ENCODE measurements around the gene ADAM17.
A peak's percentile ranks its signal among the peaks of the same experiment; 100 is the strongest.
"Not testable (repeated sequence)": the region's sequence is repeated elsewhere in the genome, so short reads cannot be mapped to it uniquely, and the experiment has no call there.

ADAM17 gene

DNA sequence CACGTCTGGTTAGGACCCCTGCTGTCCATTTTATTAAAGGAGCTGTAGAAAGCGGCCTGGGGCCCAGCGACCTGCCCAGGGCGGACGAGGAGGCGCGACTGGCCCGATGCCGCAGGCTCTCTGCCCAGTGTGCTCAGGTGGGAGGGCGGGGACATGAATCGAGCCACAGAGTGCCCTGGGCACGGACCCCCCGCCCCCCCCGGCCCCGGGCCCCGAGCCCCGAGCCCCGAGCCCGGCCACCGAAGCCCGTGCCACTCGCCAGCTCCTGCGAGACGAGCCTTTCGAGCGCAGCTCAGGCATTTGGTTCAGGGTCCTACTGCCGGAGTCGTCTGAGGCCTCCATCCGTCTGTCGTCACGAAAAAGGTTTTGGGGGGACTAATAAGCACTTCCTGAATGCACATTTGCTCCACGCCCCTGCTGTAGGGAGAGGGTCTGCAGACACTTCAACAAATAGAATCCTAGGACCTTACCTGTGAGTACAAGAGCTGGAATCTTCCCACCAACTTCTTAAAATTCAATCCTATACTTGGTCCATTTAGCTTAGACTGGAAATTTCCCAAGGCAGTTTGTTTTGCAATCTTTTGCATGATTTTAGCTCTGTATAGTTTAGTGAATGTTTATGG lies 602 bp upstream of the ADAM17 start:
- H3K79me2 ChIP-seq (ENCODE audit: control insufficient read depth, low read length): peaks cover 65% of the 10 kb centered on the region
- H3K4me2 ChIP-seq (ENCODE audit: low read length): peak overlapping the region; percentile 96
- peaks cover 23% of the 10 kb centered on the region for H3F3A ChIP-seq (ENCODE audit: control insufficient read depth, insufficient read depth)
- H3K4me1 ChIP-seq (ENCODE audit: control insufficient read depth, low read length): peaks cover 42% of the 10 kb centered on the region
- peak overlapping the region; percentile 80 for H3K27ac ChIP-seq (ENCODE audit: low read depth, low read length)
- no peaks in the 10 kb centered on the region for H3K9me3 ChIP-seq (ENCODE audit: control insufficient read depth, insufficient read depth, low read length)
- H3K9me2 ChIP-seq (replicated peaks; ENCODE audit: control insufficient read depth, low read length): no peaks in the 10 kb centered on the region
- H4K20me1 ChIP-seq (ENCODE audit: control insufficient read depth, insufficient read depth, low read depth, low read length): no peaks in the 10 kb centered on the region
- peak overlapping the region; percentile 95 for H3K4me3 ChIP-seq (ENCODE audit: low read length)
- peaks cover 23% of the 10 kb centered on the region for H3K36me3 ChIP-seq (ENCODE audit: control insufficient read depth, low read length)
- no peaks in the 10 kb centered on the region for H3K27me3 ChIP-seq (ENCODE audit: control insufficient read depth, low read length)
- TF ChIP-seq EZH2phosphoT487 (IDR thresholded peaks at IDR 0.05; ENCODE audit: borderline replicate concordance, low read length) (no peak), CTCF (IDR thresholded peaks at IDR 0.05; ENCODE audit: low read depth, low read length, poor library complexity, severe bottlenecking) (no peak)

GRCh38 chr2:9554921-9555296 lies 721 bp downstream of the ADAM17 start:
- Histone ChIP-seq H3K27ac (ENCODE audit: low read depth, low read length) (peak overlapping the region; percentile 80), H3K79me2 (ENCODE audit: control insufficient read depth, low read length) (peaks cover 79% of the 10 kb centered on the region), H3K9me2 (replicated peaks; ENCODE audit: control insufficient read depth, low read length) (no peaks in the 10 kb centered on the region), H3K4me3 (ENCODE audit: low read length) (peak overlapping the region; percentile 95), H3K9me3 (ENCODE audit: control insufficient read depth, insufficient read depth, low read length) (no peaks in the 10 kb centered on the region), H3K36me3 (ENCODE audit: control insufficient read depth, low read length) (peaks cover 25% of the 10 kb centered on the region), H3K4me2 (ENCODE audit: low read length) (peak overlapping the region; percentile 96), H3F3A (ENCODE audit: control insufficient read depth, insufficient read depth) (peaks cover 36% of the 10 kb centered on the region), H4K20me1 (ENCODE audit: control insufficient read depth, insufficient read depth, low read depth, low read length) (no peaks in the 10 kb centered on the region), H3K4me1 (ENCODE audit: control insufficient read depth, low read length) (peaks cover 55% of the 10 kb centered on the region), H3K27me3 (ENCODE audit: control insufficient read depth, low read length) (no peaks in the 10 kb centered on the region)
- TF ChIP-seq EZH2phosphoT487 (IDR thresholded peaks at IDR 0.05; ENCODE audit: borderline replicate concordance, low read length): no peak
- no peak for TF ChIP-seq CTCF (IDR thresholded peaks at IDR 0.05; ENCODE audit: low read depth, low read length, poor library complexity, severe bottlenecking)

- no peak for TF ChIP-seq CTCF (IDR thresholded peaks at IDR 0.05; ENCODE audit: low read depth, low read length, poor library complexity, severe bottlenecking)
- TF ChIP-seq EZH2phosphoT487 (IDR thresholded peaks at IDR 0.05; ENCODE audit: borderline replicate concordance, low read length): no peak
- Histone ChIP-seq H3K36me3 (ENCODE audit: control insufficient read depth, low read length) (peaks cover 20% of the 10 kb centered on the region), H3K9me2 (replicated peaks; ENCODE audit: control insufficient read depth, low read length) (no peaks in the 10 kb centered on the region), H3K4me2 (ENCODE audit: low read length) (peak overlapping the region; percentile 96), H3F3A (ENCODE audit: control insufficient read depth, insufficient read depth) (peaks cover 53% of the 10 kb centered on the region), H3K4me3 (ENCODE audit: low read length) (peak overlapping the region; percentile 72), H3K27ac (ENCODE audit: low read depth, low read length) (peak overlapping the region; percentile 96), H3K27me3 (ENCODE audit: control insufficient read depth, low read length) (no peaks in the 10 kb centered on the region), H3K4me1 (ENCODE audit: control insufficient read depth, low read length) (peaks cover 78% of the 10 kb centered on the region), H3K79me2 (ENCODE audit: control insufficient read depth, low read length) (peaks cover 89% of the 10 kb centered on the region), H4K20me1 (ENCODE audit: control insufficient read depth, insufficient read depth, low read depth, low read length) (no peaks in the 10 kb centered on the region), H3K9me3 (ENCODE audit: control insufficient read depth, insufficient read depth, low read length) (no peaks in the 10 kb centered on the region)
Observed at GRCh38 chr2:9552219-9553178, 3.1 kb downstream of the ADAM17 start.

- Histone ChIP-seq H3K36me3 (ENCODE audit: control insufficient read depth, low read length) (peaks cover 17% of the 10 kb centered on the region), H3K79me2 (ENCODE audit: control insufficient read depth, low read length) (peaks cover 89% of the 10 kb centered on the region), H3K4me2 (ENCODE audit: low read length) (peak overlapping the region; percentile 96), H3K27ac (ENCODE audit: low read depth, low read length) (peak overlapping the region; percentile 96), H3K4me3 (ENCODE audit: low read length) (peak overlapping the region; percentile 72), H3K4me1 (ENCODE audit: control insufficient read depth, low read length) (peaks cover 82% of the 10 kb centered on the region), H3F3A (ENCODE audit: control insufficient read depth, insufficient read depth) (peaks cover 58% of the 10 kb centered on the region)
- H3K9me3 ChIP-seq (ENCODE audit: control insufficient read depth, insufficient read depth, low read length); H3K27me3 ChIP-seq (ENCODE audit: control insufficient read depth, low read length); H4K20me1 ChIP-seq (ENCODE audit: control insufficient read depth, insufficient read depth, low read depth, low read length); H3K9me2 ChIP-seq (replicated peaks; ENCODE audit: control insufficient read depth, low read length): not testable (repeated sequence)
Observed at GRCh38 chr2:9550859-9551391, 4.7 kb downstream of the ADAM17 start.

Measured in DOHH2 (cell line).